ENCODE data around the gene MBOAT2. TPM values are rescaled to one million over a fixed set of nuclear protein-coding genes. Genes with fewer than 3 reads are reported as not detected.

Gene MBOAT2
- polyA plus RNA-seq, 3 donors, result 0.98 to 4.4 (median 2.8) TPM

DNA sequence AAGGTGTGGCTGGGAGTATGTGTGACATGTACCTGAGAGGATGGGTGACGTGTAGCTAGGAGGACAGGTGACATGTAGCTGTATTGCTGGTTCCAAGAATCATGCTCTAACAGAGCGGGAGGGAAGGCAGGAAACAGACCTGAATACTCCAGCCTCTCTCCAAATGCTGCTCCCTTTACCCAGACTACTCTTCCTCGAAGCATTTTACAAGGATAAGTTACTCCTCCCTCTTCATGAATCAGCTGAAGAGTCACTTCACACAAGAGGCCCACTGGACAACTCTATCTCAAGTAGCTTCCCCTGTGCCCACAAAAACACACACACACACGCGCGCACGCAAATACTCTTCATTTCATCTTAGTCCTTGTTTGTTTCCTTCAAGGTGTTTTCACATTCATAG, 113.5 kb downstream of the MBOAT2 start:
- 90 to 95% (median 93%) methylated on average over 7 of the region's 7 CpGs for WGBS, 3 donors
- H3K27ac ChIP-seq (ENCODE audit: low read depth, low read length), result no peak overlapping the region

DNA sequence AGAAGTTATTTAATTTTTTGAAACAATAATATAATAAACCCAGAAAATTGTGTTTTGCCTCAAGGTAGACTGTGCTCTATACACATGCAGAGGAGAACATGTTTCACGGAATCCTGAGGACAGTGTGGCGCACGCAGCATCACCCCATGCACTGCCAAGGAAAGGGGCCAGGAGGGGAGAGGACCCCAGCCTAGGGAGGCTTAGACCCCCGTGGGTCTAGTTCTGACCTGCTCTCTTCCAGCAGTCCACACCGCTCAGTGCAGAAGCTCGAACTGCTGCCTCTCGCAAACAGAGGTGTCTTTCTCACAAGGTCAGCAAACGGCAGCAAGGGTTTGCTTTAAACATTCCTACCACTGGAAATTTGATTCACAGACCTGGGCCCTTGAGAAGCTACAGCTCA, 114.5 kb downstream of the MBOAT2 start:
- WGBS, 3 donors, result 83 to 94% (median 91%) methylated on average over 8 of the region's 8 CpGs
- no peak overlapping the region for H3K27ac ChIP-seq (ENCODE audit: low read depth, low read length)

GRCh38 chr2:8886876-8887275, 116.6 kb downstream of the MBOAT2 start:
- no peak overlapping the region for H3K27ac ChIP-seq (ENCODE audit: low read depth, low read length)
- 71 to 76% (median 75%) methylated on average over 2 of the region's 2 CpGs for WGBS, 3 donors

- WGBS, 3 donors, result 71 to 79% (median 72%) methylated on average over 1 of the region's 1 CpG
- no peak overlapping the region for H3K27ac ChIP-seq (ENCODE audit: low read depth, low read length)
Measured at GRCh38 chr2:8886202-8886518, 117.3 kb downstream of the MBOAT2 start.

GRCh38 chr2:8885449-8886201, 117.9 kb downstream of the MBOAT2 start:
- no peak overlapping the region for H3K27ac ChIP-seq (ENCODE audit: low read depth, low read length)

GRCh38 chr2:8884812-8885211, 118.7 kb downstream of the MBOAT2 start:
- no peak overlapping the region for H3K27ac ChIP-seq (ENCODE audit: low read depth, low read length)
- WGBS, 3 donors, result 93 to 98% (median 95%) methylated on average over 4 of the region's 4 CpGs

More at GRCh38 chr2:8885449-8886201, 117.9 kb downstream of the MBOAT2 start:
- 93 to 97% (median 95%) methylated on average over 7 of the region's 7 CpGs for WGBS, 3 donors

- H3K27ac ChIP-seq (ENCODE audit: low read depth, low read length), result no peak overlapping the region
- WGBS, 3 donors, result 72 to 86% (median 84%) methylated on average over 5 of the region's 5 CpGs
Measured at GRCh38 chr2:8882094-8882493, 121.4 kb downstream of the MBOAT2 start.

GRCh38 chr2:8877894-8878293, 125.6 kb downstream of the MBOAT2 start:
- WGBS, 3 donors, result 95 to 97% (median 96%) methylated on average over 4 of the region's 4 CpGs

GRCh38 chr2:8877332-8877731, 126.2 kb downstream of the MBOAT2 start:
- no peak overlapping the region for H3K27ac ChIP-seq (ENCODE audit: low read depth, low read length)
- 80 to 91% (median 89%) methylated on average over 4 of the region's 4 CpGs for WGBS, 3 donors

More at GRCh38 chr2:8877894-8878293, 125.6 kb downstream of the MBOAT2 start:
- H3K27ac ChIP-seq (ENCODE audit: low read depth, low read length), result no peak overlapping the region

GRCh38 chr2:8876628-8877027, 126.9 kb downstream of the MBOAT2 start:
- H3K27ac ChIP-seq (ENCODE audit: low read depth, low read length), result no peak overlapping the region

DNA sequence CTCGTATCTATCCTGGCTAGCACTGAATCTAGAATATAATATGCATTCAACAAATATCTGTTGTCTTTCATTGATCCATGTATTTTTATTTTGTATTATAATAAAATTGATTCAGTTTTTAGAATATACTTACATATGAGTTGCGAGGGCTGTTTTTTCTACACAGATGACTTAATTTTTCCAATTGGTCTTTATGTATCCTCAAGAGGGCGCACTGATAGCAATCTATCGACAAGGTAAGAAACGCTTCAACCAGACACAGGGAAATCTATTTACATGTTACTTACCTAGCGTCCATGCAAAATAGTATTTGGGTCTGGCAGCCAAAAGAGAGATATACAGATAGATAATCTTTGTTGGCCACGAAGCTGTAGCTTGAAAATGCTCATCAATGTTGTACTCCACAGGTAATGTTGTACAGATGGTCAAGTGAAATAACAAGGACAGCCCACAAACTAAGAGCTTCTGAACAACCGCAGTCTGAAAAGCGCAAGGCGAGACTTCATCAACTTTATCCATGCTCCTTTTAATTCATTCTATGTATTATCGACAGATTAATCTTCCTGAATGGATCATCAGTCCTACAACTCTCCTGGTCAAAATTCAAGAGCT, 130.6 kb downstream of the MBOAT2 start:
- H3K27ac ChIP-seq (ENCODE audit: low read depth, low read length), result no peak overlapping the region
- WGBS, 3 donors, result 41 to 54% (median 54%) methylated on average over 11 of the region's 11 CpGs

DNA sequence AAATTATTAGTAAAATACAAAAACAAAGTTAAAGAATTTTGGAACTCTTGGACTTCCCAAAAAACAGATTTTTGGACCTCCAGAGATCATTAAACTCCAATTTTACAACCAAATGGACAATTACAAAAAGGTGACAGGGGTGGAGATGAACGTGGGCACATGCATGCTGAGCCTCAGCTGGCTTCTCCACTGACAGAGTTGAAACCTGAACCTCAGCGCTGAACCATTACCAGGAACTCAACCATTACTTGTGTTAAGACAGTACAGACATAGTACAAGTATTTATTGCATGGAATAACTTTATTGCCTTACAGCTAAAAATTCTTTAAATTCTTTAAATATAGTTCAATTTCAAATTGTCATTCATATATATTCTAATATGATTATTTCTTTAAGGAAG, 133.0 kb downstream of the MBOAT2 start:
- 62 to 89% (median 85%) methylated on average over 2 of the region's 2 CpGs for WGBS, 3 donors
- no peak overlapping the region for H3K27ac ChIP-seq (ENCODE audit: low read depth, low read length)

DNA sequence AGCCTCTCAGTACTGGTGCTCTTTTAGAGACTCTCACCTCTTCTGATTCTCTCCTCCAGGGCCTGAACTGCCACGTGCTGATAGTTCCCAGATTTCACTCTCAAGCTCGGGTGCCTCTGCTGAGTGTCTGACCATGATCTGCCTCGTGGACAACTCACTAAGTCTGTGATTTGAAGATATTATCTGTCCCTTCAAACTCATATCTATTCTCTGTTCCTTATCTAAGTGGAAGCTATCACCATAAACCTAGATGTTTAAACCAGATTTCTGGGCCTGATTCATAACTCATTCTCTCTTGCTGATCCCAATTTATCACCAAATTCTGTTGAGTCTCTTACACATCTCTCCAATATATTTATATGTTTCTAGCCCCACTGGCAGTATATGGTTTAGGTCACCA, 136.1 kb downstream of the MBOAT2 start:
- WGBS, 3 donors, result 84 to 90% (median 89%) methylated on average over 3 of the region's 3 CpGs
- no peak overlapping the region for H3K27ac ChIP-seq (ENCODE audit: low read depth, low read length)

GRCh38 chr2:8863331-8863953, 140.0 kb downstream of the MBOAT2 start:
- WGBS, 3 donors, result 76 to 92% (median 90%) methylated on average over 10 of the region's 10 CpGs
- no peak overlapping the region for H3K27ac ChIP-seq (ENCODE audit: low read depth, low read length)

DNA sequence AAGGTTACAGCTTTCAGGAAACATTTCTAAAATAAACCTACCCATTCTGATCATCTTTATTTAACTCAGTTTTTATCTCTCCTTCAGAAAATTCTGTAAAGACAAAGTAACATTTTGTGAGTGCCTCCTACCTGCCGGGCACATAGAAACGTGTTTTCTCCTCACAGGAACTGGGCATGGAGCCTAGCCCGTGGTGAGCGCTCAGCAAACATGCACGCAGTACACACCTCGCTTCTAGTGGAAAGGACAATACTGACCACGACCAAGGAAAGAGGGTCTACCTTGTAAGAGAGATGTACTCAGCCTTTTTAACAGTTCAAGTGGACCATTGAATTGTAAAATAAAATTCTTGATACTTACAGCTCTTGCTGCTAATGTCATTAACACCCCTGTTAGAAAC, 141.3 kb downstream of the MBOAT2 start:
- H3K27ac ChIP-seq (ENCODE audit: low read depth, low read length), result no peak overlapping the region
- 89 to 93% (median 90%) methylated on average over 7 of the region's 7 CpGs for WGBS, 3 donors

GRCh38 chr2:8861797-8862196, 141.7 kb downstream of the MBOAT2 start:
- WGBS, 3 donors, result 78 to 97% (median 93%) methylated on average over 1 of the region's 1 CpG
- no peak overlapping the region for H3K27ac ChIP-seq (ENCODE audit: low read depth, low read length)

GRCh38 chr2:8860239-8860638, 143.2 kb downstream of the MBOAT2 start:
- 53 to 76% (median 74%) methylated on average over 2 of the region's 2 CpGs for WGBS, 3 donors
- H3K27ac ChIP-seq (ENCODE audit: low read depth, low read length), result no peak overlapping the region

DNA sequence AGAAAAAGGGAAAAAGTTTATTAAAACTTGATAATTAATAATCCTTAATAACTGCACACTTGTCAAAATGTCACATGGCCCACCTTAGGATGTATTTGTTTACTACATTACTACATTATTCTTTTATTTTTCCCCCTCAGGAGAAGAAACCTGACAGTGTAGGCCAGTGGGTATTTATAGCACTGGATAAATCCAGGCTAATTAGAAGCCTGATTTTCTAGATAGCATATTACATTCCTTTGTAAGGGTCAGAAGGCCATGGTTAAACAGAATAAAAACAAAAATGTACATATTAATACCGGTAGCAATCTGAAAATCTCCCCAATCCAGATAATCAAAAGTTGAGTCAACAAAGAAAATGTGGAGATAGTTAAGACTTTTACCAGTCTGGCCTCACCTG, 144.6 kb downstream of the MBOAT2 start:
- no peak overlapping the region for H3K27ac ChIP-seq (ENCODE audit: low read depth, low read length)
- 43 to 82% (median 81%) methylated on average over 1 of the region's 1 CpG for WGBS, 3 donors

GRCh38 chr2:8858264-8858663, 145.2 kb downstream of the MBOAT2 start:
- WGBS, 3 donors, result 94 to 97% (median 95%) methylated on average over 7 of the region's 7 CpGs
- no peak overlapping the region for H3K27ac ChIP-seq (ENCODE audit: low read depth, low read length)

DNA sequence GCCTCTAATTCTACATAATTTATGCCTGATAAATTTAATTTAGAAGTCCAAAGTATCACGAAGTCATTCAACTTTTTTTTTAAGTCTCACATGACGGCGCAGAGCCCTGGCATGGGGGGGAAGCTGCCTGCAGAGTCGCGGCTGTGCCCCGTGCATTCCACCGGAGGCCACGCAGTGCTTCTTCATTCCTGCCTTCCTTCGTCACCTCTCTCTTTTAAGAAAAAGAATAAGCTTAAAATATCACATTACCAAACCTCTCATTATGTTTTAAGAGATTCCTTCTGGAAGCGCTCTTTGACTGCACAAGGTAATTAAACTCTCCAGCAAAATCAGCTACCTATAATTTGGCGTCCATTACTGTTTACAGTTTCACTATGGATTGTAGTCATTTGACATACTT, 145.8 kb downstream of the MBOAT2 start:
- H3K27ac ChIP-seq (ENCODE audit: low read depth, low read length), result no peak overlapping the region
- 94 to 95% (median 94%) methylated on average over 11 of the region's 11 CpGs for WGBS, 3 donors
